K562 (cell line): Measurements from ENCODE around the gene SND1.

Source experiments
- CCAR2 ChIP-seq: fragments of 200-400 bp; formaldehyde crosslinking; IDR thresholded peaks from 2 replicates; pipeline ENCODE4 v1.6.1; 2017; ENCODE audit warnings: mild to moderate bottlenecking, low read depth, low read length
- E2F6 ChIP-seq, 2 experiments: IDR thresholded peaks; 2 replicates each; pipeline ENCODE4 v1.6.1; 2011; ENCODE audit warnings: borderline replicate concordance in 1 of 2, control low read depth in 1 of 2, low read depth in 1 of 2, low read length in 1 of 2, mild to moderate bottlenecking in 1 of 2, mixed read lengths in 1 of 2, moderate library complexity in 1 of 2; ENCODE audit not compliant: insufficient read depth in 1 of 2, insufficient read length in 1 of 2, poor library complexity in 1 of 2, severe bottlenecking in 1 of 2; ENCODE audit errors: extremely low read depth in 1 of 2
- EZH2 ChIP-seq: IDR thresholded peaks from 2 replicates; pipeline ENCODE4 v1.6.1; 2012; ENCODE audit warnings: low read depth, mild to moderate bottlenecking, inconsistent platforms, low read length, borderline replicate concordance
- FOXA1 ChIP-seq: fragments of 450-650 bp; IDR thresholded peaks from 2 replicates; pipeline ENCODE4 v1.6.1; 2016; ENCODE audit warnings: mild to moderate bottlenecking, borderline replicate concordance
- FUS ChIP-seq: fragments of 200-400 bp; formaldehyde crosslinking; optimal IDR thresholded peaks from 2 replicates; pipeline ENCODE3; 2017; ENCODE audit warnings: low read depth, low read length
- JUND ChIP-seq, 2 experiments: IDR thresholded peaks; 2 replicates in 1 of 2; 3 replicates in 1 of 2; pipeline ENCODE4 v1.6.1; 2011; ENCODE audit warnings: borderline replicate concordance in 2 of 2, low read depth in 2 of 2, low read length in 2 of 2, improper control_type of control experiment in 1 of 2, missing biosample characterization in 1 of 2, missing genetic modification characterization in 1 of 2, missing genetic modification reagents in 1 of 2
- REST ChIP-seq, 2 experiments: fragments of 450-650 bp; formaldehyde crosslinking in 1 of 2; IDR thresholded peaks; 2 replicates each; pipeline versions ENCODE4 v1.4.0 to v1.6.1; 2014 to 2020; ENCODE audit warnings: mild to moderate bottlenecking in 2 of 2, borderline replicate concordance in 1 of 2, low read depth in 1 of 2
- TAF1 ChIP-seq: IDR thresholded peaks from 2 replicates; pipeline ENCODE4 v1.6.1; 2011; ENCODE audit warnings: mild to moderate bottlenecking, low read length, moderate library complexity; ENCODE audit not compliant: insufficient read depth, control insufficient read depth, severe bottlenecking; ENCODE audit errors: extremely low read depth
- TAF15 ChIP-seq: fragments of 200-400 bp; formaldehyde crosslinking; IDR thresholded peaks from 2 replicates; pipeline ENCODE4 v1.6.1; 2017; ENCODE audit warnings: mild to moderate bottlenecking, low read depth, low read length, moderate library complexity
- ZNF224 ChIP-seq: sonication (generic); formaldehyde crosslinking; IDR thresholded peaks from 2 replicates; pipeline ENCODE4 v1.8.0; 2022; ENCODE audit warnings: mild to moderate bottlenecking, missing genetic modification reagents
- TF ChIP-seq, protein P1 (sequence below): sonication (generic); formaldehyde crosslinking; IDR thresholded peaks from 2 replicates; pipeline ENCODE4 v1.5.0; 2020; ENCODE audit warnings: missing genetic modification reagents

DNA sequence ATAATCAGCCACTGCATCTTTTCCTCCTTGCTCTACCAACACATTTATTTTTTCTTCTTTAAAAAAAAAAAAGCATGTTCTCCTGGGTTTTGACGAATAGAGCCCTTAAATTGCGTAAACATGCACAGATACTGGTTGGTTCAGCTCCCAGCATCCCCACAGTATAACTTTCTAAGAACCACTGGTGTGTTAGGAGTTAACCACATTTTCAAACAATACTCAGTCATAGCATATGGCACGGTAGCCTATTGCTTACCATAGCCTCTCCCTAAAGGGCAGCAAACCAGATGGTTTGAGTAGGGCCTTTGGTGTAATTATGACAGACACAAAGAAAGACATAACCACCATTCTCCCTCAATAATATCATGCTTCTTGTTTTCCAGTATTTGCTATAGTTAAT, 234.3 kb downstream of the SND1 start:
- TF ChIP-seq CCAR2: no peak
- no peak for TF ChIP-seq FUS
- no peak for TF ChIP-seq EZH2
- TF ChIP-seq REST (IDR thresholded peaks at IDR 0.05; ENCODE audit: borderline replicate concordance): no peak
- no peak for TF ChIP-seq REST (CRISPR knock-in tag; IDR thresholded peaks at IDR 0.05; ENCODE audit: low read depth)
- no peak for TF ChIP-seq TAF15
- no peak for TF ChIP-seq ZNF224 (CRISPR knock-in tag)
- no peak for TF ChIP-seq E2F6 (IDR thresholded peaks at IDR 0.05; ENCODE audit: borderline replicate concordance in 1 of 2, extremely low read depth in 1 of 2, insufficient read depth in 1 of 2, insufficient read length in 1 of 2, low read depth in 1 of 2, low read length in 1 of 2, poor library complexity in 1 of 2, severe bottlenecking in 1 of 2)
- no peak for TF ChIP-seq TAF1
- no peak for TF ChIP-seq JUND (IDR thresholded peaks at IDR 0.05; ENCODE audit: borderline replicate concordance, low read depth, low read length)
- no peak for TF ChIP-seq JUND (tag; IDR thresholded peaks at IDR 0.05; ENCODE audit: borderline replicate concordance, low read depth, low read length)
- no peak for TF ChIP-seq FOXA1
- TF ChIP-seq, protein P1, sequence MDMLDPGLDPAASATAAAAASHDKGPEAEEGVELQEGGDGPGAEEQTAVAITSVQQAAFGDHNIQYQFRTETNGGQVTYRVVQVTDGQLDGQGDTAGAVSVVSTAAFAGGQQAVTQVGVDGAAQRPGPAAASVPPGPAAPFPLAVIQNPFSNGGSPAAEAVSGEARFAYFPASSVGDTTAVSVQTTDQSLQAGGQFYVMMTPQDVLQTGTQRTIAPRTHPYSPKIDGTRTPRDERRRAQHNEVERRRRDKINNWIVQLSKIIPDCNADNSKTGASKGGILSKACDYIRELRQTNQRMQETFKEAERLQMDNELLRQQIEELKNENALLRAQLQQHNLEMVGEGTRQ (CRISPR knock-in tag): no peak
